Activated CD8-positive, alpha-beta memory T cell treated with anti-CD3 and anti-CD28 coated beads, Interleukin-2, amount 50 U/mL, for 1 hour (primary cell): ENCODE data around the gene ADAMTS17.

Source experiments
- DNase-seq: peaks from one replicate; pipeline ENCODE4 v3.0.0-alpha.2; 2020; ENCODE audit errors: extremely low read depth

ADAMTS17 gene

GRCh38 chr15:100049936-100050876 lies 291.6 kb downstream of the ADAMTS17 start:
- no peak for DNase-seq

GRCh38 chr15:100049483-100049882 lies 292.3 kb downstream of the ADAMTS17 start:
- no peak for DNase-seq

- no peak for DNase-seq
Measured at GRCh38 chr15:100048736-100049135, 293.0 kb downstream of the ADAMTS17 start.

- DNase-seq = no peak
Measured at GRCh38 chr15:100043692-100044091, 298.1 kb downstream of the ADAMTS17 start.

GRCh38 chr15:100043068-100043641 lies 298.6 kb downstream of the ADAMTS17 start:
- DNase-seq = no peak

GRCh38 chr15:100042558-100042957 lies 299.2 kb downstream of the ADAMTS17 start:
- no peak for DNase-seq

GRCh38 chr15:100041127-100041828 lies 300.5 kb downstream of the ADAMTS17 start:
- no peak for DNase-seq

GRCh38 chr15:100039994-100040393 lies 301.8 kb downstream of the ADAMTS17 start:
- DNase-seq = no peak

GRCh38 chr15:100038736-100039135 lies 303.0 kb downstream of the ADAMTS17 start:
- no peak for DNase-seq

- DNase-seq = no peak
Measured at GRCh38 chr15:100037901-100038300, 303.9 kb downstream of the ADAMTS17 start.

- DNase-seq = no peak
Measured at GRCh38 chr15:100036015-100036414, 305.8 kb downstream of the ADAMTS17 start.

- DNase-seq = no peak
Measured at GRCh38 chr15:100034191-100034590, 307.6 kb downstream of the ADAMTS17 start.

GRCh38 chr15:100033140-100033857 lies 308.5 kb downstream of the ADAMTS17 start:
- DNase-seq = no peak

GRCh38 chr15:100032358-100033085 lies 309.3 kb downstream of the ADAMTS17 start:
- no peak for DNase-seq

GRCh38 chr15:100031665-100032357 lies 310.0 kb downstream of the ADAMTS17 start:
- DNase-seq = no peak

GRCh38 chr15:100030586-100031229 lies 311.1 kb downstream of the ADAMTS17 start:
- DNase-seq = no peak

GRCh38 chr15:100029868-100030479 lies 311.8 kb downstream of the ADAMTS17 start:
- DNase-seq = no peak

GRCh38 chr15:100029045-100029444 lies 312.7 kb downstream of the ADAMTS17 start:
- no peak for DNase-seq

GRCh38 chr15:100026041-100026440 lies 315.7 kb downstream of the ADAMTS17 start:
- DNase-seq = no peak

- DNase-seq = no peak
Measured at GRCh38 chr15:100022806-100023205, 319.0 kb downstream of the ADAMTS17 start.
